ENCODE data around the gene TC2N.

TC2N gene

DNA sequence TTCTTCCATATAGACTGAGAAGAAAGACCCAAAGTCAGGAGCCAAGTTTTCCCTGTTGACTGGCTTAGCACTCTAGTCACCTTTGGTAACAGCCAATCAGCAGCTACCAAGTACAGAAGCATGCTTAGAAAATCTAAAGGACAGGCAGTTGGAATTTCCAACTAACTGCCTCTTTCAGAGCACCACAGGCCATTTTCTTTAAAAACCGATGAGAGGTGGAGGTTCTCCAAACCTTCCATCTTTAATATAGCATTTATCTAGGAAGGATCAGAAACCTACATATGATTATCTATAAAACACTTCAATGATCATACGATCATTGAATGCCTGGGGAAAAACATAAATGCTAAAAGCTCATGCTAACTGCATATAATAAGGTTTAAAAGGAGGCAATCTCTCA, 135.3 kb downstream of the TC2N start, which contains the start of gene CATSPERB:
CATSPERB (minus strand) TSS at position 101 of the 400 bp plus-strand sequence. CDS start 2,607 bp downstream, outside the sequence.
- TF ChIP-seq CTCF (IDR thresholded peaks at IDR 0.05; ENCODE audit: poor library complexity, severe bottlenecking) = no peak
- Histone ChIP-seq H3K9me3 (ENCODE audit: severe bottlenecking) (no peaks in the 10 kb centered on the region), H3K36me3 (ENCODE audit: low read depth) (no peaks in the 10 kb centered on the region), H3K4me3 (ENCODE audit: severe bottlenecking) (no peak within 1 kb of the TSS), H3K27me3 (ENCODE audit: insufficient read depth, poor library complexity, severe bottlenecking) (no peaks in the 10 kb centered on the region), H3K27ac (ENCODE audit: poor library complexity, severe bottlenecking) (no peak within 1 kb of the TSS), H3K4me1 (ENCODE audit: insufficient read depth, poor library complexity, severe bottlenecking) (no peaks in the 10 kb centered on the region)
- ATAC-seq (ENCODE audit: low read depth) = no peak
- no peak for DNase-seq (ENCODE audit: low spot score)

DNA sequence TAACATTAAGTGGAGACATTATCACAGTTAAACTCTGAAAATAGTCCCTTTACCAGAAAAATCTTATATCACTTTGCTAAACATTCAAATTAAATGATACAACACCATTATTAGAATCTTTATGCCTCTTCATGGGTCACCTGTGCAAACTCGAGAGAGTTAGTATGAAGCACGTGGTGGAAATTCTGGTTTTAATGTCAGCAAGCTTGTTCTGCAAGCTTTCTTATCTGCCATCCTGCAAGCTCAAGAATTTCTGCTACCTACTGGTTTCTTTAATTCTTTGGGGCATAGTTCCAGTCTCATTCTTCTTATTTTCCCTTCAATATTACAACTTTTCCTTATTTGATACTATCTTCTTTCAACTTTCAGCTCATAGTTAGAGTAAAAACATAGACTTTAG, 136.3 kb downstream of the TC2N start:
- no peaks in the 10 kb centered on the region for H3K36me3 ChIP-seq (ENCODE audit: low read depth)
- no peak overlapping the region for H3K27ac ChIP-seq (ENCODE audit: poor library complexity, severe bottlenecking)
- no peaks in the 10 kb centered on the region for H3K9me3 ChIP-seq (ENCODE audit: severe bottlenecking)
- H3K27me3 ChIP-seq (ENCODE audit: insufficient read depth, poor library complexity, severe bottlenecking) = no peaks in the 10 kb centered on the region
- DNase-seq (ENCODE audit: low spot score) = no peak
- no peaks in the 10 kb centered on the region for H3K4me1 ChIP-seq (ENCODE audit: insufficient read depth, poor library complexity, severe bottlenecking)
- ATAC-seq (ENCODE audit: low read depth) = no peak
- no peak for TF ChIP-seq CTCF (IDR thresholded peaks at IDR 0.05; ENCODE audit: poor library complexity, severe bottlenecking)
- H3K4me3 ChIP-seq (ENCODE audit: severe bottlenecking) = no peak overlapping the region

GRCh38 chr14:91729756-91730155, 137.6 kb downstream of the TC2N start:
- no peaks in the 10 kb centered on the region for H3K9me3 ChIP-seq (ENCODE audit: severe bottlenecking)
- H3K36me3 ChIP-seq (ENCODE audit: low read depth) = no peaks in the 10 kb centered on the region
- no peaks in the 10 kb centered on the region for H3K4me1 ChIP-seq (ENCODE audit: insufficient read depth, poor library complexity, severe bottlenecking)
- no peak overlapping the region for H3K27ac ChIP-seq (ENCODE audit: poor library complexity, severe bottlenecking)
- no peaks in the 10 kb centered on the region for H3K27me3 ChIP-seq (ENCODE audit: insufficient read depth, poor library complexity, severe bottlenecking)
- DNase-seq (ENCODE audit: low spot score) (no peak), ATAC-seq (ENCODE audit: low read depth) (no peak)
- H3K4me3 ChIP-seq (ENCODE audit: severe bottlenecking) = no peak overlapping the region
- TF ChIP-seq CTCF (IDR thresholded peaks at IDR 0.05; ENCODE audit: poor library complexity, severe bottlenecking) = no peak
